ENCODE results near the gene CCL27. TPM values are rescaled to one million over a fixed set of nuclear protein-coding genes. Genes with fewer than 3 reads are reported as not detected.

Gene CCL27
- total RNA-seq, 1 donor from 2014 or later, result not detected

DNA sequence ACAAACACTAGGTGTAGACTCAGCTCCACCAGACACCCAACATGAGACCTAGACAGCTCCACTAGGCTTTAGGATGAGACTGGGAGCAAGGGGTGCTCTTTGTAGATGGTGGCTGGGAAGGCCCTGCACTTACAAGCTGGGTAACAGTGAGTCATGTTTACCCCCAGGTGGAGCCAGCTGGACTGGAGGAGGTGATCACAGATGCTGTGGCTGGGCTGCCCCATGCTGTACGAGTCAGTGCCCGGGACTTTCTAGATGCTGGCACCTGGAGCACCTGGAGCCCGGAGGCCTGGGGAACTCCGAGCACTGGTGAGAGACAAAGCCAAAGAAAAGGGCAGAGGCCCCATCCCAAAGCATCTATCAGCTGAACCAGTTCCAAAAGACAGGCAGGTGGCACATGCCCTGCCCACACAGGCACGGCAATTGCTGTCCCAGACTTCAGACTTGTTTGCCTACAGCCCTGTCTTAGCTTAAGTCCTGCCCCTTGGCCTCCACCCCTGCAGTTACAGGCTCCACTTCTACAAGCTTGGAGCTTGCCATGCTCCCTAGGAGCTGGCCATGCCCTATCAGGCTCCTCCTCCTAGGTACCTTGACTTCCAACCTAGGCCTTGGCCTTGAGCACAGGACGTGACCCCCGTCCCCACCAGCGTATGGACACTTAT lies 2.7 kb downstream of the CCL27 start:
- Mint-ChIP-seq H3K27me3 (ENCODE audit: low read depth) (no peaks in the 10 kb centered on the region), H3K4me3 (ENCODE audit: unreplicated experiment) (no peak overlapping the region), H3K9me3 (ENCODE audit: low read depth) (no peaks in the 10 kb centered on the region), H3K4me1 (ENCODE audit: low read depth) (peaks cover 14% of the 10 kb centered on the region), H3K36me3 (ENCODE audit: low read depth) (peaks cover 4% of the 10 kb centered on the region), H3K27ac (ENCODE audit: unreplicated experiment) (no peak overlapping the region)
- TF ChIP-seq, protein P1, sequence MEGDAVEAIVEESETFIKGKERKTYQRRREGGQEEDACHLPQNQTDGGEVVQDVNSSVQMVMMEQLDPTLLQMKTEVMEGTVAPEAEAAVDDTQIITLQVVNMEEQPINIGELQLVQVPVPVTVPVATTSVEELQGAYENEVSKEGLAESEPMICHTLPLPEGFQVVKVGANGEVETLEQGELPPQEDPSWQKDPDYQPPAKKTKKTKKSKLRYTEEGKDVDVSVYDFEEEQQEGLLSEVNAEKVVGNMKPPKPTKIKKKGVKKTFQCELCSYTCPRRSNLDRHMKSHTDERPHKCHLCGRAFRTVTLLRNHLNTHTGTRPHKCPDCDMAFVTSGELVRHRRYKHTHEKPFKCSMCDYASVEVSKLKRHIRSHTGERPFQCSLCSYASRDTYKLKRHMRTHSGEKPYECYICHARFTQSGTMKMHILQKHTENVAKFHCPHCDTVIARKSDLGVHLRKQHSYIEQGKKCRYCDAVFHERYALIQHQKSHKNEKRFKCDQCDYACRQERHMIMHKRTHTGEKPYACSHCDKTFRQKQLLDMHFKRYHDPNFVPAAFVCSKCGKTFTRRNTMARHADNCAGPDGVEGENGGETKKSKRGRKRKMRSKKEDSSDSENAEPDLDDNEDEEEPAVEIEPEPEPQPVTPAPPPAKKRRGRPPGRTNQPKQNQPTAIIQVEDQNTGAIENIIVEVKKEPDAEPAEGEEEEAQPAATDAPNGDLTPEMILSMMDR (IDR thresholded peaks at IDR 0.05), result no peak
- DNase-seq (ENCODE audit: low spot score), result no peak

DNA sequence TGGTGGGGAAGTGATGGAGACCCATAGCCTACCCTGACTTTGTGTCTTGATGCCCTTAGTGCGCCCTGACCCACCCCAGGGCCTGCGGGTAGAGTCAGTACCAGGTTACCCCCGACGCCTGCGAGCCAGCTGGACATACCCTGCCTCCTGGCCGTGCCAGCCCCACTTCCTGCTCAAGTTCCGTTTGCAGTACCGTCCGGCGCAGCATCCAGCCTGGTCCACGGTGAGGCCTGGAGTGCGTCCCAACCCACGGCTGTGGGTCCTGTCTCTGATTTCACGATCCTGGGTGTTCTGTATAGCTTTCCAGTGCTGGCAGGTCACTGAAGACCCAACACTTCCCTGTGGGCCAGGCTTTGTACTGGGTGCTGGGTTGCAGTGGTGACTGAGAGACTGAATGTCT lies 4.0 kb downstream of the CCL27 start:
- no peak overlapping the region for H3K27ac Mint-ChIP-seq (ENCODE audit: unreplicated experiment)
- no peaks in the 10 kb centered on the region for H3K9me3 Mint-ChIP-seq (ENCODE audit: low read depth)
- TF ChIP-seq, protein P1 (IDR thresholded peaks at IDR 0.05), result no peak
- no peaks in the 10 kb centered on the region for H3K27me3 Mint-ChIP-seq (ENCODE audit: low read depth)
- peak; percentile 85 for DNase-seq (ENCODE audit: low spot score)
- no peak overlapping the region for H3K4me3 Mint-ChIP-seq (ENCODE audit: unreplicated experiment)
- peaks cover 19% of the 10 kb centered on the region for H3K4me1 Mint-ChIP-seq (ENCODE audit: low read depth)
- H3K36me3 Mint-ChIP-seq (ENCODE audit: low read depth), result peaks cover 4% of the 10 kb centered on the region

DNA sequence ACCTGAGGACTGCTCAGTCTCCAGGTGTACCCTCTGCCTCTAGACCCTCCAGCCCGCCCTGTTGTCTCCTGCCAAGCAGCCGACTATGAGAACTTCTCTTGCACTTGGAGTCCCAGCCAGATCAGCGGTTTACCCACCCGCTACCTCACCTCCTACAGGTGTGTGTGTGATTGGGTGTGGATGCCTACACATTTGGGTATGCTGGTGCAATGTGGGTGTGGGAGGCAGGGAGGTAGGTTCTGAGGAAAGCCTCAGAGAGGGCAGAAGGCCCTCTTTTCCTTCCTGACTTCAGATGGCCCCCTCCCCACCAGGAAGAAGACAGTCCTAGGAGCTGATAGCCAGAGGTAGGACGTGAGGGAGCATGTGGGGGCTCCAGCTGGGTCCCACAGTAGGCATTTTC lies 5.5 kb downstream of the CCL27 start:
- TF ChIP-seq, protein P1 (IDR thresholded peaks at IDR 0.05), result no peak
- no peak overlapping the region for H3K27ac Mint-ChIP-seq (ENCODE audit: unreplicated experiment)
- H3K9me3 Mint-ChIP-seq (ENCODE audit: low read depth), result no peaks in the 10 kb centered on the region
- H3K4me1 Mint-ChIP-seq (ENCODE audit: low read depth), result peaks cover 33% of the 10 kb centered on the region
- no peaks in the 10 kb centered on the region for H3K27me3 Mint-ChIP-seq (ENCODE audit: low read depth)
- H3K4me3 Mint-ChIP-seq (ENCODE audit: unreplicated experiment), result no peak overlapping the region
- no peak for DNase-seq (ENCODE audit: low spot score)
- peaks cover 4% of the 10 kb centered on the region for H3K36me3 Mint-ChIP-seq (ENCODE audit: low read depth)

DNA sequence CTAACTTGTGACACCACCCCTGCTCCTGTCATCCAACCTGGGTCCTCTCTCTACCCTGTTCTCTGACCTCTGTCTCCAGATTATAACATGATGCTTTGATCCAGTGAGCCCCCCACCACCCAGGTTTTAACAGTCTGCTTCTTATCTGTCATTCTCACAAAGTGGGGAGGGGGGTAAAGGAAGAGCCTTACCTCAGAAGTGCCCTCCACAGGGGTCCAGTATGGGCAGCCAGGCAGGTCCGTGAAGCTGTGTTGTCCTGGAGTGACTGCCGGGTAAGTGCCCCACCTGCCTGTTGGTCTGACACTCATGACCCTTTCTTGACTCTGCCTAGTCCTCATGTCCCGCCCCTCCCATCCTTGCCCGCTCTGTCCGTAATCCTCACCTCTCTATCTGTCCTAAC lies 7.1 kb downstream of the CCL27 start:
- no peak for DNase-seq (ENCODE audit: low spot score)
- Mint-ChIP-seq H3K36me3 (ENCODE audit: low read depth) (peaks cover 2% of the 10 kb centered on the region), H3K4me3 (ENCODE audit: unreplicated experiment) (no peak overlapping the region), H3K27ac (ENCODE audit: unreplicated experiment) (no peak overlapping the region), H3K27me3 (ENCODE audit: low read depth) (no peaks in the 10 kb centered on the region), H3K4me1 (ENCODE audit: low read depth) (peaks cover 48% of the 10 kb centered on the region), H3K9me3 (ENCODE audit: low read depth) (no peaks in the 10 kb centered on the region)
- TF ChIP-seq, protein P1 (IDR thresholded peaks at IDR 0.05), result no peak

DNA sequence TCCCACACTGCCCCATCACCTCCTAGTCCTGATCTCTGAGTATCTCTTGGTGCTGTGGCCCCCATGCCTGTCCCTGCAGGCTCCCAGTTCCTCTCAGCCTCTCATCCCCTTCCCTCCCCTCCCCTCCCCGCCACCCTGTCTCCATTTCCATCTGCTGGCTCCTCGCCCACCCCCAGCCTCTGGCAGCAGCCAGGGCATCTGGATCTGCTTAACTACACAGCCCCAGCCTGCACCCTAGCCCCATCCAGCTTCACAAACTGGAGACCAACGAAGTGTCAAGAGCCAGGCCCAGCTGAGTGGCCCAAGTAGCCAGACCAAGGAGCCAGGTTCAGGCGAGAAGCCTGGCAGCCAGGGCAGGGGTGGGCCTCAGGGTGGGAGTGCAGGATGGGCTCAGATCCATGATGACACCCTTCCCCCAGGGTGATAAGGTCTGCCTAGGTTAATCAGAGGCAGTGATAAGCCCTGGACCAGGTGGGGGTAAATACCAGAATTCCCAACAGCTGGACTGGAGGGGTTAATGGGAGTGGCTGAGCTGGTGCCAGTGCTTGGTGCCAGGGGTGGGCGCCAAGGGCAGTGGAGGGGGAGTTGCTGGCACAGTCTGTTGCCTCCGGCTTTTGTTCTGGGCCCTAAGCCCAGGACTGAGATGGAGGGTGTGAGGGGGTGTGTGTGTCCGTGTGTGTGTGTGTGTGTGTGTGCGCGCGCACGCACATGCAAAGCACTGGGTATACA lies 8.0 kb downstream of the CCL27 start:
- peak; percentile 79 for DNase-seq (ENCODE audit: low spot score)
- TF ChIP-seq, protein P1 (IDR thresholded peaks at IDR 0.05), result no peak
- Mint-ChIP-seq H3K27me3 (ENCODE audit: low read depth) (no peaks in the 10 kb centered on the region), H3K27ac (ENCODE audit: unreplicated experiment) (peak overlapping the region; percentile 98), H3K4me3 (ENCODE audit: unreplicated experiment) (peak overlapping the region; percentile 37), H3K9me3 (ENCODE audit: low read depth) (no peaks in the 10 kb centered on the region), H3K36me3 (ENCODE audit: low read depth) (peaks cover 4% of the 10 kb centered on the region), H3K4me1 (ENCODE audit: low read depth) (peaks cover 48% of the 10 kb centered on the region)
